Muscle of leg (tissue), 11 donors: Measurements from ENCODE around the gene SLC25A43. TPM values are rescaled to one million over a fixed set of nuclear protein-coding genes. Genes with fewer than 3 reads are reported as not detected.

Experiments used
- DNase-seq: peaks from one replicate; pipeline ENCODE4 v3.0.0; 2013
- H3K27ac ChIP-seq: one replicate; pipeline ENCODE4 v1.5.1; 2013; ENCODE audit warnings: mild to moderate bottlenecking, low read length, control low read depth
- H3K27me3 ChIP-seq: one replicate; pipeline ENCODE4 v1.6.1; 2013; ENCODE audit warnings: low read length; ENCODE audit not compliant: control insufficient read depth, insufficient read depth
- H3K36me3 ChIP-seq: one replicate; pipeline ENCODE4 v1.6.1; 2013; ENCODE audit warnings: low read length; ENCODE audit not compliant: control insufficient read depth, insufficient read depth
- H3K4me1 ChIP-seq: one replicate; pipeline ENCODE4 v1.6.1; 2013; ENCODE audit warnings: low read length; ENCODE audit not compliant: control insufficient read depth, insufficient read depth
- H3K4me3 ChIP-seq: one replicate; pipeline ENCODE4 v1.5.1; 2013; ENCODE audit warnings: low read length, control low read depth
- H3K9me3 ChIP-seq: replicated peaks from 2 replicates; pipeline ENCODE4 v1.6.1; 2013; ENCODE audit warnings: low read depth, low read length; ENCODE audit not compliant: control insufficient read depth
- WGBS: methylation state at CpG from one replicate; pipeline ENCODE4 v1.1.5; 2013; ENCODE audit warnings: missing lambda C conversion rate; ENCODE audit not compliant: insufficient coverage; 5-methylcytosine and 5-hydroxymethylcytosine counted together
- polyA plus RNA-seq, 8 donors: library from polyadenylated mRNA; unstranded; fragments of 120-200 nt; gene quantifications; one replicate each; pipeline versions ENCODE4 v1.2.1 to v1.2.3, GENCODE V29; 2013; ENCODE audit warnings: inconsistent platforms in 1 of 8, low replicate concordance in 1 of 8; ENCODE audit not compliant: insufficient read length in 8 of 8, insufficient read depth in 1 of 8
- total RNA-seq: library from RNA; stranded (reverse); fragments of 120-200 nt; gene quantifications from one replicate; pipeline ENCODE4 v1.2.4, GENCODE V29; 2013

SLC25A43 gene
- total and polyA plus RNA-seq, 9 donors = 3.9 to 11.7 (median 7.5) TPM

DNA sequence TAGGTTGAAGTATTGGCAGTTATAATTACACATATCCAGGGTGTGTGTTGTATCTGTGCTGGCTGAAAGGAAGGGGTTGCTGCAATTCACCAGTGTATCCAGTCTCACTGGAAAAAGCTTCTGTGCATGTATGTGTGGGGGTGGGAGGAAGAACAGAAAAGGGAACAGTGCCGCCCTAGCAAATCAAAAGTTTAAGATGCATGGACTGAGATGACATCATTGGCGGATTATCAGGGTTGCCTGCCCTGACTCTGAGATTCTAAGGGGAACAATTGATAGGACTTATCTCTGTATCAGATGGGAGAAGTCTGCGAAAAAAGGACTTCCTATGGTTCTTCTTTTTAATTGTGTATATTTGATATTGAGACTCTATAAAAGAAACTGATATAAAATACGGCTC, 3.5 kb downstream of the SLC25A43 start:
- Histone ChIP-seq H3K27ac (no peak overlapping the region), H3K4me1 (peaks cover 5% of the 10 kb centered on the region), H3K27me3 (peaks cover 6% of the 10 kb centered on the region), H3K36me3 (no peaks in the 10 kb centered on the region), H3K9me3 (no peaks in the 10 kb centered on the region), H3K4me3 (no peak overlapping the region)
- WGBS = 66% methylated on average over 2 of the region's 4 CpGs
- DNase-seq = no peak

- DNase-seq = no peak
- Histone ChIP-seq H3K9me3 (no peaks in the 10 kb centered on the region), H3K4me1 (no peaks in the 10 kb centered on the region), H3K4me3 (no peak overlapping the region), H3K36me3 (no peaks in the 10 kb centered on the region), H3K27ac (no peak overlapping the region), H3K27me3 (no peaks in the 10 kb centered on the region)
- no CpG with 5 or more reads among the region's 1 CpG for WGBS
These were observed 7.6 kb downstream of the SLC25A43 start for GRCh38 chrX:119406776-119407175.

- Histone ChIP-seq H3K4me1 (no peaks in the 10 kb centered on the region), H3K4me3 (no peak overlapping the region), H3K27ac (no peak overlapping the region), H3K36me3 (no peaks in the 10 kb centered on the region), H3K9me3 (no peaks in the 10 kb centered on the region), H3K27me3 (no peaks in the 10 kb centered on the region)
- WGBS = 76% methylated on average over 9 of the region's 9 CpGs
- no peak for DNase-seq
These were observed 8.5 kb downstream of the SLC25A43 start for GRCh38 chrX:119407681-119408080.

DNA sequence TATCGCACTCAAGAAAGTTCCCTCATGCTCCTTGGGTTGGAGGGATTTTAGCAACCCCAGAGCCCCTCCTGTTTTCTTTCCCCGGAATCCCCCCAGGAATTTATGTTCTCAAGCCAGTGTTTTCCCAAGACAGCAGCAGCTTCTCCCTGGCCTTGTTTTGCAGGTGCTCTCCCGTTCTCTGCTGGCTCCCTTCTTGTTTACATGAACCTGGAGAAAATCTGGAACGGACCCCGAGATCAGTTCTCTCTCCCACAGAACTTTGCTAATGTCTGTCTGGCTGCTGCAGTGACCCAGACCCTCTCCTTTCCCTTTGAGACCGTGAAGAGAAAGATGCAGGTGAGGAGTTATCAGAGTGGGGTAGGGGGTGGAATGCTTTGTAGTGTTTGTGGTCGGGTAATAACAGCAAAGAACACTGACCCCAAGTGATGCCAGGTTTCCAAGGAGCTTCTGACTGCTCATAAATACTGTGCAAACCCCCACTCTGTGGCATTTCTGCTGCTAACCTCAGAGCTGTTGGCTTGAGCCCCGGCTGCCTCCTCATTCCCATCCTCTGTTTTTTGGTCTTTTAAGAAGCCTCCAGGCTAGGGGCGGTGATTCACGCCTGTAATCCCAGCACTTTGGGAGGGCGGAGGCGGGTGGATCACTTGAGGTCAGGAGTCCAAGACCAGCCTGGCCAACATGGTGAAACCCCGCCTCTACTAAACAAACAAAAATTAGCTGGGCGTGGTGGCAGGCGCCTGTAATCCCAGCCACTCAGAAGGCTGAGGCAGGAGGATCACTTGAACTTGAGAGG, 11.1 kb downstream of the SLC25A43 start:
- Histone ChIP-seq H3K27me3 (no peaks in the 10 kb centered on the region), H3K36me3 (no peaks in the 10 kb centered on the region), H3K4me3 (no peak overlapping the region), H3K9me3 (no peaks in the 10 kb centered on the region), H3K27ac (no peak overlapping the region), H3K4me1 (no peaks in the 10 kb centered on the region)
- no peak for DNase-seq
- WGBS = 77% methylated on average over 5 of the region's 15 CpGs

GRCh38 chrX:119410854-119411253, 11.7 kb downstream of the SLC25A43 start:
- no peak for DNase-seq
- Histone ChIP-seq H3K27ac (no peak overlapping the region), H3K36me3 (no peaks in the 10 kb centered on the region), H3K9me3 (no peaks in the 10 kb centered on the region), H3K27me3 (no peaks in the 10 kb centered on the region), H3K4me1 (no peaks in the 10 kb centered on the region), H3K4me3 (no peak overlapping the region)
- 89% methylated on average over 1 of the region's 3 CpGs for WGBS

GRCh38 chrX:119411959-119412358, 12.8 kb downstream of the SLC25A43 start:
- no peak for DNase-seq
- Histone ChIP-seq H3K27ac (no peak overlapping the region), H3K27me3 (no peaks in the 10 kb centered on the region), H3K4me1 (no peaks in the 10 kb centered on the region), H3K9me3 (no peaks in the 10 kb centered on the region), H3K36me3 (no peaks in the 10 kb centered on the region), H3K4me3 (no peak overlapping the region)
- WGBS = 74% methylated on average over 5 of the region's 7 CpGs

DNA sequence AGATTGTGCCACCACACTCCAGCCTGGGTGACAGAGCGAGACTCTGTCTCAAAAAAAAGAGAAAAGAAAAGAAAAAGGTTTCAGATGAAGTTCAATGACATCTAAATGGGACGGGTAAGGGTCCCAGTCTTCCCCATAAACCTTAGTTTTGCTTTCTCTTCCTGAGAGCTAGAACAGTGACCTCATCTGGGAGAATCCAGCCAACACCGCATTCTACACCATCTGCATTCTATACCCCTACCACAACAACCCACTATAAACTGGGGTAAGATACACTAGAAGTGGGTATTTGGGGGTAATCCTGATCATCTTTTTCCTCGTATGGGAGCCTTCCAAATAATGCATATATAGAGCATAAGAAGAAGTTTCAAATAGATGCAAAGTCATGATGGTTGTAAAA, 18.2 kb downstream of the SLC25A43 start:
- Histone ChIP-seq H3K36me3 (peaks cover 4% of the 10 kb centered on the region), H3K9me3 (no peaks in the 10 kb centered on the region), H3K27ac (no peak overlapping the region), H3K4me3 (no peak overlapping the region), H3K27me3 (no peaks in the 10 kb centered on the region), H3K4me1 (no peaks in the 10 kb centered on the region)
- no CpG with 5 or more reads among the region's 4 CpGs for WGBS
- no peak for DNase-seq

- H3K36me3 ChIP-seq = peaks cover 4% of the 10 kb centered on the region
- no peak for DNase-seq
- no CpG with 5 or more reads among the region's 1 CpG for WGBS
- no peak overlapping the region for H3K27ac ChIP-seq
- H3K9me3 ChIP-seq = no peaks in the 10 kb centered on the region
- H3K4me3 ChIP-seq = no peak overlapping the region
- H3K27me3 ChIP-seq = no peaks in the 10 kb centered on the region
- no peaks in the 10 kb centered on the region for H3K4me1 ChIP-seq
These were observed 18.7 kb downstream of the SLC25A43 start for GRCh38 chrX:119417842-119418241.

DNA sequence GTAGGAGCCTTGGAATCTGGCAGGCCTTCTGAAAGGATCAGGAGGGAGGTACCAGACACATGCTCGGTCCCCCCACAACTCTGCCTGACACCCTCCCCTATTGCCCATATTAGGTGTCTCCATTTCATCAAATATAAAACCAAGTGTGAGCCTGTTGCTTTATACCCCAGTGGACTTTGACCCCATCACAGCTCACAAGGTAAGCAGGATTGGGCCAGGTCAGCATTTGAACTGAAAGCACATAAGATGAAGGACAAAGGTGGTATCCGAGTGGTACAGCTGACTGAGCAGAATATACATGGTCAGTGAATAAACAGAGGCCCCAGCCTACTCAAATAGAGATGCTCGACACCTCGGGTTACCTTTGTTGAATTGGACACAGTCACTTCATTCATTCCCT, 20.0 kb downstream of the SLC25A43 start:
- H3K9me3 ChIP-seq = no peaks in the 10 kb centered on the region
- peaks cover 4% of the 10 kb centered on the region for H3K36me3 ChIP-seq
- H3K4me1 ChIP-seq = no peaks in the 10 kb centered on the region
- DNase-seq = no peak
- no peaks in the 10 kb centered on the region for H3K27me3 ChIP-seq
- 65% methylated on average over 4 of the region's 4 CpGs for WGBS
- H3K27ac ChIP-seq = no peak overlapping the region
- no peak overlapping the region for H3K4me3 ChIP-seq

DNA sequence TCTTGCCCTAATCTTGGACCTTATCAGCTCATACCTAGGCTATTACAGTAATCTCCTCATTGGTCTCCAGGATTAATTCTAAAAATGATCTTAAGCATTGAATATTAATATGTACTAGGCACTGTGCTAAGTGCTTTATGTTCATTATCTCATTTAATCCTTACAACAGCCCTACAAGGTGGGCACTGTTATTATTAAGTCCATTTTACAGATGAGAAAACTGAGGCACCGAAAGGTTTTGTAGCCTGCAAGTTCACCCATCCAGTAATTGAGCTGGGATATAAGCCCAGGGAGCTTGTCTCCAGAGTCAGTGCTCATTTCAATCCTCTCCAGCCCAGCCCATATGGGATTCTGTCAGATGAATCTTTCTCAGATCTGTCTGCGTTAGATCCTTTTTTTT, 20.8 kb downstream of the SLC25A43 start:
- no peaks in the 10 kb centered on the region for H3K27me3 ChIP-seq
- no peaks in the 10 kb centered on the region for H3K4me1 ChIP-seq
- DNase-seq = no peak
- 80% methylated on average over 1 of the region's 2 CpGs for WGBS
- no peak overlapping the region for H3K4me3 ChIP-seq
- H3K9me3 ChIP-seq = no peaks in the 10 kb centered on the region
- no peak overlapping the region for H3K27ac ChIP-seq
- H3K36me3 ChIP-seq = peaks cover 4% of the 10 kb centered on the region
